Aorta (tissue), 5 donors: ENCODE measurements around the gene KLHL1. TPM values are rescaled to one million over a fixed set of nuclear protein-coding genes. Genes with fewer than 3 reads are reported as not detected.

Experiments
- ATAC-seq: fragments of 200-7000 bp; cut with Tn5 transposase; one replicate; pipeline ENCODE4 v1.9.1; 2022; ENCODE audit warnings: moderate library complexity; ENCODE audit not compliant: low FRiP score
- DNase-seq, 2 donors: peaks; one replicate each; pipeline ENCODE4 v3.0.0-alpha.2; 2020
- H3K27ac ChIP-seq, 2 donors: one replicate each; pipeline ENCODE4 v1.5.1; 2013; ENCODE audit warnings: low read length in 2 of 2, mild to moderate bottlenecking in 2 of 2, moderate library complexity in 2 of 2, control low read depth in 1 of 2, inconsistent platforms in 1 of 2, low read depth in 1 of 2
- H3K27me3 ChIP-seq, 2 donors: one replicate each; pipeline ENCODE4 v1.6.1; 2013; ENCODE audit warnings: control low read depth in 1 of 2, low read length in 1 of 2, mild to moderate bottlenecking in 1 of 2, moderate library complexity in 1 of 2; ENCODE audit not compliant: insufficient read depth in 2 of 2, control insufficient read depth in 1 of 2
- H3K36me3 ChIP-seq, 2 donors: one replicate each; pipeline ENCODE4 v1.6.1; 2013; ENCODE audit warnings: control low read depth in 1 of 2, low read length in 1 of 2, mild to moderate bottlenecking in 1 of 2; ENCODE audit not compliant: insufficient read depth in 2 of 2, control insufficient read depth in 1 of 2
- H3K4me1 ChIP-seq, 2 donors: one replicate each; pipeline ENCODE4 v1.6.1; 2013; ENCODE audit warnings: low read length in 2 of 2, control low read depth in 1 of 2, mild to moderate bottlenecking in 1 of 2, moderate library complexity in 1 of 2; ENCODE audit not compliant: insufficient read depth in 2 of 2, control insufficient read depth in 1 of 2
- H3K4me3 ChIP-seq, 2 donors: one replicate each; pipeline ENCODE4 v1.5.1; 2013; ENCODE audit warnings: low read length in 2 of 2, control low read depth in 1 of 2, mild to moderate bottlenecking in 1 of 2
- H3K9me3 ChIP-seq: one replicate; pipeline ENCODE4 v1.6.1; 2013; ENCODE audit warnings: mild to moderate bottlenecking, low read length; ENCODE audit not compliant: control insufficient read depth
- WGBS, 2 donors: extraction: QIAGEN DNeasy Blood & Tissue Kit; methylation state at CpG; one replicate each; pipeline ENCODE4 v1.1.7; 2013; 5-methylcytosine and 5-hydroxymethylcytosine counted together
- intact Hi-C, 2 donors: fragments of 100-400 bp; cut with DNase I; formaldehyde crosslinking; loops; one replicate each; pipeline versions ENCODE4 v1.14.2 to v1.15.0; 2022
- polyA plus RNA-seq, 2 donors: library from polyadenylated mRNA; stranded (reverse); fragments of 200-250 nt; gene quantifications; one replicate each; pipeline ENCODE4 v1.2.3, GENCODE V29; 2013
- total RNA-seq, 2 donors: library from RNA; stranded (reverse); fragmentation: NEBNext Ultra II Directional; extraction: Animal tissue kit (Norgen Biotek cat#: 25700); gene quantifications; one replicate each; pipeline ENCODE4 v1.2.1, GENCODE V29; 2021
- donor health status: healthy with polysubstance abuse.
- donor health status: Bipolar disorder and iron deficiency.
- donor health status: DM: no; HTN: no; CAD: no.
- donor health status: DM: no; HTN: no; CAD: no.
- donor health status: DM: yes; HTN: yes; CAD: no.

KLHL1 gene
- total and polyA plus RNA-seq, 4 donors = not detected

GRCh38 chr13:69879936-69880335 lies 228.3 kb downstream of the KLHL1 start:
- intact Hi-C loops = no loop called here
- no peak for ATAC-seq
- Histone ChIP-seq H3K27me3 (no peaks in the 10 kb centered on the region), H3K4me1 (no peaks in the 10 kb centered on the region), H3K9me3 (no peaks in the 10 kb centered on the region), H3K36me3 (no peaks in the 10 kb centered on the region), H3K27ac (no peak overlapping the region), H3K4me3 (no peak overlapping the region)
- 89 to 90% methylated on average over 1 of the region's 1 CpG for WGBS, 2 donors
- DNase-seq = no peak

DNA sequence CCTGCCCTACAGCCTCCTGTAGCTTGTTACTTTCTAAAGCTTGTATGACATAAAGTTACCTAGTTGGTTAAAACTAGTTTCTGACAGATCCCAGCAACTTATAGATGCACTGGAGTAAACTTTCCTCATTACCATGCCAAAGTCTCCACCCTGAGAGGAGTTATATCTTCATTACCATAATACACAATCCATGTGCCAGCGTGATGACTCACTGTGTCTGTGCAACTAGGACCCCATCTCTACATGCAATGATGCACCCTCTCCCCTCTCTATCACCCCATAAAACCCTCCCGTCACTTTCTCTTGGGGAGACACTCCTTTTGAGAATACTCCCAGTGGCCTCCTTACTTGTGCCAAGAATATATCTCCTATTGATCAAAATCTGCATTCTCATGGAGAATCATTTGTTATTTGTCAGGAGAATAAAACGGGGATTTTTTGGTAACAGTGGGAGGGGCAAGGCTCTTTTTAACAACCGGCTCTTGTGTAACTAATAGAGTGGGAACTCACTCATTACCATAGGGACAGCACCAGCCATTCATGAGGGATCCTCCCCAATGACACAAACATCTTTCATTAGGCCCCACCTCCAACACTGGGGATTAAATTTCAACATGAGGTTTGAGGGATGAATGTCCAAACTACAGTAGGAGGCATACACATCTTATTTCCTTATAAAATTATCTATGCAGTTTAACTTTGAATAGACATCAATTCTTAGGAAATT lies 235.8 kb downstream of the KLHL1 start:
- Histone ChIP-seq H3K4me1 (no peaks in the 10 kb centered on the region), H3K4me3 (no peak overlapping the region), H3K9me3 (no peaks in the 10 kb centered on the region), H3K27me3 (no peaks in the 10 kb centered on the region), H3K36me3 (no peaks in the 10 kb centered on the region), H3K27ac (no peak overlapping the region)
- DNase-seq = no peak
- ATAC-seq = no peak
- intact Hi-C loops = no loop called here
- WGBS, 2 donors = 76 to 78% methylated on average over 4 of the region's 4 CpGs

- intact Hi-C loops = no loop called here
- no peaks in the 10 kb centered on the region for H3K27me3 ChIP-seq
- ATAC-seq = no peak
- no peaks in the 10 kb centered on the region for H3K9me3 ChIP-seq
- WGBS, 2 donors = 62 to 71% methylated on average over 4 of the region's 4 CpGs
- no peak overlapping the region for H3K4me3 ChIP-seq
- no peak overlapping the region for H3K27ac ChIP-seq
- no peak for DNase-seq
- no peaks in the 10 kb centered on the region for H3K4me1 ChIP-seq
- no peaks in the 10 kb centered on the region for H3K36me3 ChIP-seq
These were observed 241.7 kb downstream of the KLHL1 start for GRCh38 chr13:69866555-69866954.

DNA sequence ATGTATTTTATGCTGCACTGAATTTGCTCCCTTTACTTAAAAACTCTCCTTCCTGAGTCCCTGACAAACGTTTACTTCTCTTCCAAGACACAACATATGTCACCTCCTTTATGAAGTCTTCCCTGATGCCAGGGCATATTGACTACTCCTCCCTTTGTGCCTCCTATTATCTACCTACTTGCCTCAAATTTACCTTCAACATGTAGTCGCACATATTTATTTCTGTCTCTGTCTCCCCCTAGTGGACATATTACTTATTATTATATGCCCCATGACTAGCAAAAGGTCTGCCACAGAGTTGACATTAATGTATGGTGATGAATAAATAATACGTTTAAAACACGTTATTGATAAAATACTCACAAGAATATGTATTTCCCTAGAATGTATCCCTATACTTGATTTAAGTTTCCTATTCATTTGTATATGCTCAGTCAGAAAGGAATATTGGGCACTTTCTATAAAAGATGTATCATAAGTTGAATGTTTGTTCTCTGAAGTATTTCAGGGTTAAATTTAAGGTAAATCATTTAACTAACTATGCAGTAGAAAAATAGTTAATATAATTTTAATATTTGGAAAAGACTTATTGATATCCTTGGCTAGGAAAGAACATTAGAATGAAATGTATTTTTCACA lies 250.9 kb downstream of the KLHL1 start:
- Histone ChIP-seq H3K9me3 (no peaks in the 10 kb centered on the region), H3K4me3 (no peak overlapping the region), H3K27ac (no peak overlapping the region), H3K27me3 (no peaks in the 10 kb centered on the region), H3K36me3 (no peaks in the 10 kb centered on the region), H3K4me1 (no peaks in the 10 kb centered on the region)
- DNase-seq (no peak), ATAC-seq (no peak)
- WGBS, 2 donors = 3 to 6% methylated on average over 4 of the region's 4 CpGs
- intact Hi-C loops = no loop called here

- Histone ChIP-seq H3K36me3 (no peaks in the 10 kb centered on the region), H3K27ac (no peak overlapping the region), H3K9me3 (no peaks in the 10 kb centered on the region), H3K4me3 (no peak overlapping the region), H3K27me3 (no peaks in the 10 kb centered on the region), H3K4me1 (no peaks in the 10 kb centered on the region)
- 16 to 18% methylated on average over 3 of the region's 3 CpGs for WGBS, 2 donors
- intact Hi-C loops = no loop called here
- ATAC-seq (no peak), DNase-seq (no peak)
These were observed 251.9 kb downstream of the KLHL1 start for GRCh38 chr13:69856331-69856730.

DNA sequence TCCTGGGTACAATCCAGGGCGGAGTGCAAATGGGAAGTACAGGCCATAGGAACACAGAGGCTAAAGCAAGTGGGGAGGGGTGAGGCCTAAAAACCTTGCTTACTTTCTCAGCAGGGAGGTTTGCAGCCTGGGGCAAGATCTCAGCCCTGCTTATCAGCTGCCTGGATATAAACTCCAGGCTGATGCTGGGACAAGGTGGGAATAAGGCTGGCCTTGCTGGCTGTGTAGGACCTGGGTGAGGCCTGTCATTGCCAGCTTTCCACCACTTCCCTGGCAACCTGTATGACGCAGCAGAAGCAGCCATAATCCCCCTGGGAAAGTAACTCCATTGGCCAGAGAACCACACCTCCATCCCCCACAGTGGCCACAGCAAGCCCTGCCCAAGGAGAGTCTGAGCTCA lies 279.7 kb downstream of the KLHL1 start:
- DNase-seq (no peak), ATAC-seq (no peak)
- no peaks in the 10 kb centered on the region for H3K36me3 ChIP-seq
- intact Hi-C loops = no loop called here
- 79 to 88% methylated on average over 2 of the region's 2 CpGs for WGBS, 2 donors
- no peak overlapping the region for H3K27ac ChIP-seq
- H3K4me3 ChIP-seq = no peak overlapping the region
- H3K9me3 ChIP-seq = no peaks in the 10 kb centered on the region
- no peaks in the 10 kb centered on the region for H3K4me1 ChIP-seq
- no peaks in the 10 kb centered on the region for H3K27me3 ChIP-seq

- Histone ChIP-seq H3K4me3 (no peak overlapping the region), H3K36me3 (no peaks in the 10 kb centered on the region), H3K9me3 (no peaks in the 10 kb centered on the region), H3K4me1 (peaks cover 0 to 1% of the 10 kb centered on the region in 2 donors), H3K27ac (no peak overlapping the region), H3K27me3 (no peaks in the 10 kb centered on the region)
- DNase-seq (no peak), ATAC-seq (no peak)
- intact Hi-C loops = no loop called here
- 59 to 64% methylated on average over 6 of the region's 6 CpGs for WGBS, 2 donors
These were observed 288.1 kb downstream of the KLHL1 start for GRCh38 chr13:69820180-69820579.

GRCh38 chr13:69817333-69817869 lies 290.9 kb downstream of the KLHL1 start:
- no peak overlapping the region for H3K27ac ChIP-seq
- no peaks in the 10 kb centered on the region for H3K36me3 ChIP-seq
- H3K27me3 ChIP-seq = no peaks in the 10 kb centered on the region
- ATAC-seq (no peak), DNase-seq (no peak)
- no peaks in the 10 kb centered on the region for H3K9me3 ChIP-seq
- peaks cover 0 to 1% of the 10 kb centered on the region in 2 donors for H3K4me1 ChIP-seq
- no peak overlapping the region for H3K4me3 ChIP-seq
- intact Hi-C loops = no loop called here

GRCh38 chr13:69809152-69809551 lies 299.1 kb downstream of the KLHL1 start:
- H3K9me3 ChIP-seq = no peaks in the 10 kb centered on the region
- no peak for DNase-seq
- H3K27me3 ChIP-seq = no peaks in the 10 kb centered on the region
- ATAC-seq = no peak
- no peaks in the 10 kb centered on the region for H3K36me3 ChIP-seq
- no peaks in the 10 kb centered on the region for H3K4me1 ChIP-seq
- intact Hi-C loops = no loop called here
- H3K4me3 ChIP-seq = no peak overlapping the region
- no peak overlapping the region for H3K27ac ChIP-seq
- WGBS, 2 donors = 78 to 85% methylated on average over 3 of the region's 3 CpGs
